Stimulated activated CD8-positive, alpha-beta memory T cell treated with anti-CD3 and anti-CD28 coated beads, Interleukin-7, amount 100 ng/mL, for 48 hours (primary cell): Measurements from ENCODE around the gene TCP11L1.

Experiments used
- DNase-seq, 2 donors: peaks; one replicate each; pipeline ENCODE4 v3.0.0-alpha.2; 2020; ENCODE audit warnings: low read depth in 1 of 2; ENCODE audit errors: extremely low read depth in 1 of 2

Gene TCP11L1

GRCh38 chr11:33039274-33040032 is at the start of gene TCP11L1:
TCP11L1 (plus strand) TSS chr11:33039572; CDS start chr11:33043774, 4,202 bp downstream.
- peak; percentile 44 to 77 for DNase-seq

- DNase-seq: no peak
These were observed 48.9 kb upstream of the TCP11L1 start for GRCh38 chr11:32990481-32990880.

- no peak for DNase-seq
These were observed 47.9 kb upstream of the TCP11L1 start for GRCh38 chr11:32991427-32991826.

- DNase-seq: no peak
These were observed 47.5 kb upstream of the TCP11L1 start for GRCh38 chr11:32991898-32992297.

- no peak for DNase-seq
These were observed 39.2 kb upstream of the TCP11L1 start for GRCh38 chr11:33000181-33000580.

- DNase-seq: no peak
These were observed 38.1 kb upstream of the TCP11L1 start for GRCh38 chr11:33001281-33001680.

GRCh38 chr11:33001751-33002542 is 37.4 kb upstream of the TCP11L1 start:
- DNase-seq: no peak

- no peak for DNase-seq
These were observed 34.2 kb upstream of the TCP11L1 start for GRCh38 chr11:33005175-33005574.

GRCh38 chr11:33006010-33006409 is 33.4 kb upstream of the TCP11L1 start:
- no peak for DNase-seq

- DNase-seq: no peak
These were observed 25.6 kb upstream of the TCP11L1 start for GRCh38 chr11:33013755-33014154.

- DNase-seq: peak; percentile 53 to 56
These were observed 23.5 kb upstream of the TCP11L1 start, which contains the start of gene DEPDC7 for GRCh38 chr11:33015621-33016551. DEPDC7 (plus strand) TSS chr11:33015878; CDS start chr11:33015956, 78 bp downstream.

- DNase-seq: no peak
These were observed 22.7 kb upstream of the TCP11L1 start for GRCh38 chr11:33016654-33017053.

- DNase-seq: no peak
These were observed 21.9 kb upstream of the TCP11L1 start for GRCh38 chr11:33017478-33017877.

GRCh38 chr11:33017965-33018364 is 21.4 kb upstream of the TCP11L1 start:
- DNase-seq: no peak

- no peak for DNase-seq
These were observed 20.5 kb upstream of the TCP11L1 start for GRCh38 chr11:33018840-33019239.

GRCh38 chr11:33021501-33021900 is 17.9 kb upstream of the TCP11L1 start:
- DNase-seq: no peak

GRCh38 chr11:33021937-33022336 is 17.4 kb upstream of the TCP11L1 start:
- DNase-seq: no peak

- DNase-seq: no peak
These were observed 14.0 kb upstream of the TCP11L1 start for GRCh38 chr11:33025339-33025722.

- no peak for DNase-seq
These were observed 12.1 kb upstream of the TCP11L1 start for GRCh38 chr11:33027233-33027632.

- DNase-seq: no peak
These were observed 11.4 kb upstream of the TCP11L1 start for GRCh38 chr11:33027846-33028536.
